GM21737 (cell line): ENCODE measurements around the gene CTCF.

ENCODE experiments used
- ATAC-seq: cut with Tn5 transposase; IDR thresholded peaks from one replicate; pipeline ENCODE4 v1.9.1; 2021; ENCODE audit warnings: mild to moderate bottlenecking, moderate library complexity; ENCODE audit not compliant: unreplicated experiment

The CTCF gene

GRCh38 chr16:67651039-67651438, 88.7 kb downstream of the CTCF start:
- no peak for ATAC-seq

- no peak for ATAC-seq
These were observed 89.5 kb downstream of the CTCF start for GRCh38 chr16:67651847-67652246.

DNA sequence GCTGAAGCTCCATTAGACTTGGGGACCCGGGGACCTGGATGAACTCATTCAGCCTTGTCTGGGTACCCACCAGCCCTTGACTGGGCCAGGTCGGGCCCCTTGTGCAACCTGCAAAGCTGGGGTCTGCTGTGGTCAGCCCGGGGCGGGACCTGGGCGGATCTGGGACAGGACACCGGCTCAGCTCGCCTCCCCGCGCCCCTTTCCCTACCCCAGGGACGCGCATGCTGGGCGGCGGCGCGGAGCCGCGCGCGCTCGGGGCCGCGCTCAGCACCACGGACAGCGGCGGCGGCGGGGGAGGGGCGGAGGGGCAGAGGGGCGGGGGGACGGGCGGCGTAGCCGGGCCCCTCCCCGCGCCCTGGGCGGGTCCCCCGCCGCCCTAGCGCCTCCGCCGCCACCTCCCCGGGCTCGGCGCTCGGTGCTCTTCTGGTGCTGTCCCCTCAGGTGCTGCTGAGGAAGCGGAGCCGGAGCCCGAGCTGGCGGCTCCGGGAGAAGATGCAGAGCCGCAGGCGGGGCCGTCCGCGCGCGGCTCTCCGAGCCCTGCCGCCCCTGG, 90.3 kb downstream of the CTCF start:
- no peak for ATAC-seq

- ATAC-seq = no peak
These were observed 90.9 kb downstream of the CTCF start for GRCh38 chr16:67653128-67653788.

- ATAC-seq = no peak
These were observed 91.6 kb downstream of the CTCF start for GRCh38 chr16:67653789-67654402.

- no peak for ATAC-seq
These were observed 92.1 kb downstream of the CTCF start for GRCh38 chr16:67654403-67654911.

GRCh38 chr16:67655363-67655762, 93.0 kb downstream of the CTCF start:
- ATAC-seq = no peak

GRCh38 chr16:67656344-67657016, 94.2 kb downstream of the CTCF start:
- no peak for ATAC-seq

GRCh38 chr16:67657017-67657608, 94.8 kb downstream of the CTCF start:
- ATAC-seq = no peak

DNA sequence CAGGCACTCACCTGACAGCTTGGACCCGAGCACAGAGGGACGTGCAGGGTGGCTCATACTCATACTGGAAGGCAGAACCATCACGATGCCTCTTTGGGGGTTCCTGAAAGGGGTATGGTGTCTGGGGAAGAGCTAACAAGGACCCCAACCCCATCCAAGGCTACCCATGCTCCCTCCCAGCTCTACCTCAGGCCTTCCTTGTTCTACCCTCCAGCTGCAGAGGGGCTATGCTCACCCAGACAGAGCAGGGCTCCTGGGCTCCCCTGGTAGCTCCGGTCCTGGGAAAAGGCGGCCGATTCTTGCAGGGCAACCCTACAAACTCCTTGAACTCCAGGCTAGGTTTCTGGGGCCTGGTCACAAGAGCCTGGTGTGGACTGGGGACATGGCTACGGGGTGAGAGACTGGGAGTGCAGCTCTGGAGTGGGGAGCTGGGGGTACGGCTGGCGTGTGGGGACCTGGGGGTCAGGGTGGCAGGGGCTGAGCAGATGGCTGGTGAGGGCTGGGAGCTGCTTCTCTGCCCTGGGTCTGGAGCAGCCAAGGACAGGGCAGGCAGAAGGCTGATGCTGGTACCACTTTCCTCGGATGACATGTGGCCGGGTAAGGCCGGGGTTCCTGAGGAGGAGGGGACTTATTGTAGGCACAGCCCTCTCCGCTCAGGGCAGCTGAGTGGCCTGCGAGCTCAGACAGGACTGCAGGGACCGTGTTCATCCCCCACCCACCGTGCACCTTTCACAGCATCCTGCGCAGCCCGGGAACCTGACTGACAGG, 95.6 kb downstream of the CTCF start:
- ATAC-seq = no peak

- ATAC-seq = no peak
These were observed 96.7 kb downstream of the CTCF start for GRCh38 chr16:67658849-67659674.

DNA sequence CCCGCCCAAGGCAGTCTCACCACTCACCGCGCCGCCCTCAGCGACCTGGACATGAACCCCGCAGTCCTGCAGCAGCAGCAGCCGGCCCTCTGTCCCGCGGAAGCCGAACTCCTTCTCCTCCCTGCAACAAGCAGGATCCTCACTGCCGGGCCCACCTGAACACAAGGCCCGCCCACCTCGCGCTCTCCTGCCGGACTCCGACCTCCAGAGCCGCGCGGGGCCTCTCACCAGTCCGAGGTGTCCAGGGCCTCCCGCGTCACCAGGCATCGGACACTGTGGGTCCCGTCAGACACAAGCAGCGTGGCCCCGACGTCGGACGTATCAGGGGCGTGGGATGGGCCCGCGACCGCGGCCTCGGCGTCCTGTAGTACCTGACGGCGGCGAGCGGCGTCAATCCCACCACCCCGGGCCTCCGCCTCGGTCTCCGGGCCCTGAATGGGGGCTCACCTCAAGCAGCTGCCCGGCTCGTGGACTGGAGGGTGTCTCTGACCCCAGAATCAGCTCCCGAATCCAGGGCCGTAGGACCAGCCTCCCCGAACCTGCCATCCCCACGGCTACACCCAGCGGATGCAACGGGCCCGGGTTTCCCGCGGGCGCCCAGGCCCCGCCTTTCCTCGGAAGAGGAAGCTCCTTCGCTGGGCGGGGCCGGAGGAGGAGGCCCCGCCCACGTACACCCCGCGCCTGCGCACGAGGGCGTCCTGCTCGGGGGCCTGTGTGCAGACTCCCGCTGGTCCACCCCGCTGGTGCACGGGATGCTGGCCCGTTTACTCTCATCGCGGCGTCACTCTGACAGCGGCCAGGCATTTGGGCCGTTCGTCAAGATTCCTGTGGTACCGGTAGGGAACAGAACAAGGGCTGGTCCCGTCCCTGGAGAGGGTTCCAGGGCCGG, 97.6 kb downstream of the CTCF start, which contains the start of gene ACD:
Gene ACD, minus strand, starts transcription at position 586 of the 889 bp plus-strand sequence. Its CDS starts 40 bp downstream, at position 546.
- peak; percentile 53 for ATAC-seq

- peak; percentile 63 for ATAC-seq
These were observed 98.3 kb downstream of the CTCF start, which contains the start of gene PARD6A for GRCh38 chr16:67660564-67661028. Gene PARD6A (plus strand): TSS chr16:67660960. CDS start chr16:67661039, 79 bp downstream.

DNA sequence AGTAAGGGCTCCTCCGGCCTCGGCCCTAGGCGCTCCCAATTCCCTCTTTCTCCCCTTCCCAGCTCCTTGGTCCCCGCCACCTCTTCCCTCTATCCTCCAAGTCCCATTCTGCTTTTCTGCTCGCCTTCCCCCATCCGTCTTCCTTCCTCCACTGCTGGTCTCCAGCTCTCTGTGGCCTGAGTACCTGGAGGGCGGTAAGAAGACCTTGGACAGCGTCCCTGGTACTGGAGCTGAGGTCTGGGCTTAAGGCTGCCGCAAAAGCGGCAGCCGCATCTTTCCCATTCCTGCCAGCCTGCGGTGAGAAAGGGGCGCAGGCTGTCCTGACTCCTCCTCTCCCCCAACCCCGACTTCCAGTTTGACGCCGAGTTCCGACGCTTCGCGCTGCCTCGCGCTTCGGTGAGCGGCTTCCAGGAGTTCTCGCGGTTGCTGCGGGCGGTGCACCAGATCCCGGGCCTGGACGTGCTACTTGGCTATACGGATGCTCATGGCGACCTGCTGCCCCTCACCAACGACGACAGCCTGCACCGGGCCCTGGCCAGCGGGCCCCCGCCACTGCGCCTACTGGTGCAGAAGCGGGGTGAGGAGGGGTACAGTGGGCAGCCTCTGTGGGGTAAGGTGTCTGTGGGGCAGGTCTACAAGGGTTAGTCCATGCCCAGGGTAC, 98.9 kb downstream of the CTCF start:
- no peak for ATAC-seq

DNA sequence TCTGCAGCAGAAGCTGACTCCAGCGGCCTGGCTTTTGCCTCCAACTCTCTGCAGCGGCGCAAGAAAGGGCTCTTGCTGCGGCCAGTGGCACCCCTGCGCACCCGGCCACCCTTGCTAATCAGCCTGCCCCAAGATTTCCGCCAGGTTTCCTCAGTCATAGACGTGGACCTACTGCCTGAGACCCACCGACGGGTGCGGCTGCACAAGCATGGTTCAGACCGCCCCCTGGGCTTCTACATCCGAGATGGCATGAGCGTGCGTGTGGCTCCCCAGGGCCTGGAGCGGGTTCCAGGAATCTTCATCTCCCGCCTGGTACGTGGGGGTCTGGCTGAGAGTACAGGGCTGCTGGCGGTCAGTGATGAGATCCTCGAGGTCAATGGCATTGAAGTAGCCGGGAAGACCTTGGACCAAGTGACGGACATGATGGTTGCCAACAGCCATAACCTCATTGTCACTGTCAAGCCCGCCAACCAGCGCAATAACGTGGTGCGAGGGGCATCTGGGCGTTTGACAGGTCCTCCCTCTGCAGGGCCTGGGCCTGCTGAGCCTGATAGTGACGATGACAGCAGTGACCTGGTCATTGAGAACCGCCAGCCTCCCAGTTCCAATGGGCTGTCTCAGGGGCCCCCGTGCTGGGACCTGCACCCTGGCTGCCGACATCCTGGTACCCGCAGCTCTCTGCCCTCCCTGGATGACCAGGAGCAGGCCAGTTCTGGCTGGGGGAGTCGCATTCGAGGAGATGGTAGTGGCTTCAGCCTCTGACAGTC, 99.7 kb downstream of the CTCF start:
- no peak for ATAC-seq

DNA sequence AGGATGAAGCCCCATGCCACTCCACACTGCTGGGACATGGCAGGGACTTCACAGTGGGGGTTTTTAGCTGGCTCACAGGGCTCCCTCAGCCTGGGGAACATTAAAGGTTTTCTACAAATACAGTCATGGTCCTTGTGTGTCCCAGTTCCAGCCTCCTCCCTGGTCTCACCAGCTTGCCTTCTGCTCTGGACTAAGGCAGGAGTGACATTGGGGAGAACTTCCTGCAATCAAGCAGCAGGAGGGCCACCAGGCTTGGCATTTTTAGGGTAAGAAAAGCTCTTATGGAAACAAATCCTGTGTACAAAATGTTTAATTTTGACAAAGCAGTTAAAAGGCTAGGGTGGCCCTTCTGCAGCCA, 100.3 kb downstream of the CTCF start:
- ATAC-seq = no peak
